NCI-H2081 (cell line): Measurements from ENCODE around the gene CD86.
A peak's percentile ranks its signal among the peaks of the same experiment; 100 is the strongest.

Experiments
- DNase-seq, 2 experiments: peaks; one replicate each; lab custom pipeline; 2025; lab: John Stamatoyannopoulos, UW

Gene CD86

DNA sequence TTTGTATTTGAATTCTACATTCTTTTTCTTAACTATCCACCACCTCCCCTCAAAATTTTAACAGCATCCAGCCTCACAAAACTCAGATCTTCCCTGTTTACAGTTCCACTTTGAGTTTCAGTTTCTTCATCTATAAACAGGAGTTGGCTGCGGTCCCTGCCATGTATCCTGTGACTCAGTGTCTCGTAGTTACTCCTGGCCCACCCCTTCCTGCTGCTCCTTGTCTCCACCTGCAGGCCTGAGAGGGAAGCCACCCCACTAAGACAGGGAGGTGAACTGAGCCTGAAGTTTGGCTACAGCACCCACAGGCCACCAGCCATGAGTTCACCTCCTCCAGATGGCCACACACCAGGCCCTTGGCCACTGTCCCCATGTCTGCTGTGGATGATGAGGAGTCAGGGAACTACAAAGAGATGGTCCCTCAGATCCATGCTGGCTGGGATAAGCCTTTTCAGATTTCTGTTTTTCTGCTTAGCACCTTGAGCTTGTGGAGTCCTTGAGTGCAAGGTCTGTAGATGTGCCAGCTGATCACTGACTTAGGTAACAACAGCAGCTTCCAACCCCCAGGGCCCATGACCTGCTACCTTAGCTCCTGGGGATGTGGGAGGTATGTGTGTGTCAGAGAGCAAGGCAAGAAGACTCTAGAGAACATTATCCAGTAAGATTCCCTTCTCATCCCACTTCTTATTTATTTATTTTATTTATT lies 37.5 kb downstream of the CD86 start:
- DNase-seq, result no peak

DNA sequence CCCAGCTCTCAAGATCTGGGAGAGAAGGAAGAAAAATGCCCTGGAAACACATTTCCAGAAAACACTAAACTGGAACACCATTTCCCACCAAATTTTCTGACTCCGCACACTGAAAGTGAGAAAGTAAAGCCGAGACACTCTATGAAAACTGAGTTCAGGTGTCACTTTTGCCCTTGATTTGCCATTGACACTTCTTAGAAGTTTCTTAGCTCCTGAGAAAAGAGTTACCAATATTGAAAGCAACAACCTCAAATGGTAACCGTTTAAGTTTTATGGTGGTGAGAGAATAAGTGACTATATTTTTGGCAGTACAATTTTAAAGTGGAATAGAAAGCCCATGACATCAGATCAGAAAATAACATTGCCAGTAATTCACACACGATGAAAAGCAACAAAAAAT lies 39.0 kb downstream of the CD86 start:
- no peak for DNase-seq

DNA sequence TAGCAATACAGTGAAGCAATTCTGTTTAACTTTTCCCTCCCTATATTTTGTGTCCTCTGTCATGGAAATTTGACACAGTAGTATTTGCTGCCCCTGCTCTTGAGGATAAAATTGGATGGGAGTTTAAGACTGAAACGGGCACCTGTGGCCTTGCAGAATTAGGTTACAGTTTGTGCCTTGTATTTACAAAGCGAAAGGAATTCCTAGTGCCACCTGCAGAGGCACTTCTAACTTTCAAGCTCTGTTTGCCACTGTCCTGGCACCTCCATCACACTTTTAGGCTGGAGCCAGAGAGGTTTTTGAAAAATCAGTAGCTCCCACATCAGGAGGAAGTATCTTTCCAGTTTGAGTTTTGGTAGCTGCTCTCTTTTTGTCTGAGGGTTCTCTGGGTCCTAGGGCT lies 39.5 kb downstream of the CD86 start:
- no peak for DNase-seq

DNA sequence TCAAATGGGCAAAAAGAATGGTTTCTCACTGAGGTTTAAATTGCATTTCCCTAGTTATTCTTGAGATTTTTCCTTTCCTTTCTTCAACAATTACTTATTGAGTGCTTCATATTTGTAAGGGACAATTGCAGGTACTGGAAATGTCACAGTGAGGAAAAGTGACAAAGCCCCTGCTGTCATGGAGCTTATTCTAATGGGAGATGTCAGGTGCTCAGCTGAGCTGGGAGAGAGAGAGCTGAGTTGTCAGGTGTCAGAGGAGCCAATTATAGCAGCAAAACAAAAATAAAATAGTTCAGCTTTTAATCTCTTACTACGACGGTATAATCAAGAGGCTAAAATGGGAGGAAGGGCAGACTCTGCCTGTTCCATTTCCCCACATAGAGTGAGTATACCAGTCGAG lies 42.0 kb downstream of the CD86 start:
- no peak for DNase-seq

DNA sequence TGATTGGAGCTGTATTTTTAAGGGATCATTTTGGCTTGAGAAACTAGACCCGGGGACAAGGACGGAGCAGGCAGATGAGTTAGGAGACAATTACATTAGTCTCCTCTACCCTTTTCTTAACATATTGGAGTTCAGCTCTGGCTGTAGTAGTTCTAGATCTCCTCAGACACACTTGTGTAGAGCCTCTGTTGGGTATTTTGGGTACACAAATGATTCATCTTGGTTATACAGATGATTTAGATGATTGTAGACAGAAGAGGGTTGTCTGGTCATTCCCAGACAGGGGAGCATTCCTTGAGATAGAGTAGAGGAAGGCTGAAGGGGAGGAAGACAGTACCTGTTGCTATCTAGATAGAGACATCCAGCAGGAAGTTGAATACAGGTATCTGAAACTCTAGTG lies 43.4 kb downstream of the CD86 start:
- DNase-seq, result no peak

DNA sequence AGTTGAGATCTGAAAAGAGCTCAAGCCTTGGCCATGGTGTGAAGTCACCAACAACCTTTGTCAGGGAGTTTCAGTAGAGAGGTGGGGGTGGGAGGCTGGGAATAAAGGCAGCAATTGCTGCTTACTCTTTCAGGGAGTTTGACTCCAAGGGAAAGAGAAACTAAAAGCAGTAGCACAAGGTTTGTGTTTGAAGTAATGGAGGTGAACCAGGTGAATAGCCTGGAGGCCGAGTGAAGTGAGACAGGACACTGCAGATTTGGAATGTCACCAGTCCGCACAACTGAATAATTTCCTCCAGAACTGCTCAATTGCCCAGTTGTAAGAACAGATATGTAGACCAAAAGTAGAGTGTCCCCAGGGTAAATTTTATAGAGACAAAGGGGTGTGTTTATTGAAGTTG lies 44.1 kb downstream of the CD86 start:
- DNase-seq, result no peak

DNA sequence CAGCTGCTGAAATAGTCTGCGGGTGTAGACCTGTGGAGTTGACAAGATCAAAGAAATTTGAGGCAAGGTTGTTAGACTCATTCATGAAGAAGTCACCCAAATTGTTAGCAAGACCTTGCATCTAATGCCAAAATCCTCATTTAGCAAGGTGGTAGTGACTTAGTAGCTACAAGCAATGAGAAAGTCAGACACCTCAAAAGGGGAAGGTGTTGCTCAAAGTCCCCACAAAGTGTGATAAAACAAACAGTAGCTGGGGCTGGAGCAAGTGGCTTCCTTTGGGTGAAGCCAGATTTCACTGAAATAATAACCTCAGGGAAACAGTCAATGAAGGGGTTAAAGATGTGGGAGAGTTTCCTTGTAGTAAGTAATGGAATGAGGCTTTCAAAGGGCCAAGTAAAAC lies 44.9 kb downstream of the CD86 start:
- no peak for DNase-seq

DNA sequence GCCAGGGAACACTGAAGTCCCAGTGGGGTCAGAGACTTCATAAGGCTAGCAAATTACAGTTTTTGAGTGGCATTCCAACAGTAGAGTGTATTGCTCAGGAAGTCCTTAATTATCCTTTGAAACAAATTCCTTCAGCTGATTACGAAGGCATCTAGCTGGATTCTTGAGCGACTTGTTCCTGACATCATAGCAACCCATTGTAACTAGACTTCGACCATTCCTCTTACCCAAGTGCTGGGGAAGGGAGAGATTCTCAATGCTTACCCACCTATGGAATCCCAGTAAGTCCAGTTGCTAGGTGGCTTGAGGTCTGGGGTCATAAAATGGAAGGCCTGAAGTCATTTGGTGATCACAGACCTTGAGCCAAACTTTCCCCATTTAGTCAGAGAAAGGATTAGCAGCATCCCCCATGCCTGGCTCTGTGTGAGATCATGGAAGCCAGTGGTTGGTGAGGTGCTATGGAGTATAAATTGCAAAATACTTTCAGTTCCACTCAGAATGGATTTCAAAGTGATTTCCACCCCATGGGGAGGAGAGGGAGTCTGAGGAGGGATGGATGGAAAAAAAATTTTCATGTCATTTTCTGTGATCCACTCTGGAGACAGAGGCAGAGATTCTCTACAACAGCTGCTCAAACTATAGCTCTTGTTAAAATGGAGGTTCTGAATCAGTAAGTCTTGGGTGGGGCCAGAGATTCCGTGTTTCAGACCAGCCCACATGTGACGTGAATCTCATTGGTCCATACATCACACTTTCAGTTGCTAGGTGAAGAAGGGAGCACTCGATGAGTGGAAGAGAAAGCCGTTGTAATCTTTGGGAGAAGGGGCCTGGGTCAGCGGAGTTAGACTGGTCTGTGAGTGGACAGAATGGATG lies 45.7 kb downstream of the CD86 start:
- DNase-seq, result peak; percentile 46 to 74

DNA sequence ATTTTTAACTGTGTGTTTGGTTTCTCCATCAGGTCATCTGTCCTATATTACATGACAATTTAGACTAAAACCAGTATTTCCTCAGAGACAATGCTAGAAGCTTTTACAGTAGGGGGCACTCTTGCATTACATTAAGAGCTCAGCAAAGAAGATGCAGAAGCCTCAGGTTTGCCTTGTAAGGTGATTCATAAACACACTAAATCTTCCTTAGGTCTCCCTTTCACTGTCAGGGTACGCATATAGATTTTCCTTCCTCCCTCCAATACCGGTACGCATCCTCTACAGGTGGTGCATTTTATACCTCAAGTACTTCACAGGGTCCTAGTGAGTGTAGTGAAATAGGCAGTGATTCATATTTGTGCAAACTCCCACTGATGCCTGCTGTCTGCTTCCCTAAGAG lies 46.5 kb downstream of the CD86 start:
- peak; percentile 82 to 83 for DNase-seq

DNA sequence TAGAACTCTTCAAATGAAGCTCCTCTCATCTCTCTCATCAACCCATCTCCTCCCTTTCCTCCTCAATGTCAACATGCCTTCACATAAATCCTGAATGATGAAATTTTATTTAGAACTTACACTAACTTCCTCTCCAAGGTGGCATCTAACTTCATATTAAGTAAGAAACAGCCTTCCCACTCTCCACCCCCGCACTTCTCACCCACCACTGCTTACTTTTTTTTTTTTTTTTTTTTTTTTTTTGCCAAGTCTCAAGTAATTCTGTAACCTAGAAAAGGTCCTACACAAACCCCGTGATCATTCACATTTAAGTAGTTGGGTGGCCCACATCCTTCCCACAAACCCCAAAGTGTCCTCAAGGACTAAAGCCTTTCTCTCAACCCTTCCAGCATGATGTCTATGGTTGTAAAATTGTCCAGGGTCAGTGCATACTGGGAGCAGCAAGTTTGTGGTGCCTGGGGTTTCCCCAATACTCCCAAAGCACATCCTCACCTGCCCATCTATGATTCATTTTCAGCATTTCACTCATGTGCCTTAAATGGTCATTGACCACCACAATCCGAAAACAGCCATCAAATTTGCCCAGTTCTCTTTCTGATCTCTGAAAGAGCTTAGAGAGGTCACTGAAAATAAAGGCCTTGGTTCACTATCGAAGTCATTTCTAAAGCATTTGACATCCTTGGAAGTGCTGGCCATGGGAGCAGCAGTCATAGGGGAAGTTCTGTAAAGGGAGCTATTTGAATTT lies 47.2 kb downstream of the CD86 start:
- no peak for DNase-seq

DNA sequence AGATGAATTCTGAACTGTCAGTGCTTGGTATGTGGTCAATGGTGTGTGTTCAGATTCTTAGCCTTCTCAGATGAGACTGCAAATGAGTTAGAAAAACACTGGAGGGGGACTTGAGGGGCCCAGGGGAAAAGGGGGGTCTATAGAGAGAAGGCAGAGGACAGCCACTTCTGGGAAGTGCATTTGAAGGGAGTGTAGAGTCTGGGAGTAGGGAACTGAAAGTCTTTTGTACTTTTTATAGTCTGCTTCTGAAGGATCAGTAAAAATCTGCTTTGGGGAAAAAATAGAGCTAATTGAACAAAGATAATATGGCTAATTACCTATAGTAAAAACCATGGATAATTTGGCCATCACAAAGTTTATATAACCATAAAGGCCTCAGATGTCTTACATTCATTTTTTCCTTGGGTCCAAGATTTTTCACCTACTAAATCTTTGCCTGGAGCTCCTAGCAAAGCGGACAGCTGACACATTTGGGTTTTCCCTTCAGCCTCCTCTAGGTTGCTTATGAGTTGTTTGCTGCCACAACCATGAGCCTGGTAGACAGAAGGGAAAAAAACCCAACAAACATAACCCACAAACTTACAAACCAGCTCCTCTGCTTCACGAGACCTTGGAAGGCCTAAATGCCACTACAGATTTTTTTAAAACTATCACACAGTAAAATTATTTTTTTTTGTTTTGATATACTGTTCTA lies 48.8 kb downstream of the CD86 start:
- no peak for DNase-seq

DNA sequence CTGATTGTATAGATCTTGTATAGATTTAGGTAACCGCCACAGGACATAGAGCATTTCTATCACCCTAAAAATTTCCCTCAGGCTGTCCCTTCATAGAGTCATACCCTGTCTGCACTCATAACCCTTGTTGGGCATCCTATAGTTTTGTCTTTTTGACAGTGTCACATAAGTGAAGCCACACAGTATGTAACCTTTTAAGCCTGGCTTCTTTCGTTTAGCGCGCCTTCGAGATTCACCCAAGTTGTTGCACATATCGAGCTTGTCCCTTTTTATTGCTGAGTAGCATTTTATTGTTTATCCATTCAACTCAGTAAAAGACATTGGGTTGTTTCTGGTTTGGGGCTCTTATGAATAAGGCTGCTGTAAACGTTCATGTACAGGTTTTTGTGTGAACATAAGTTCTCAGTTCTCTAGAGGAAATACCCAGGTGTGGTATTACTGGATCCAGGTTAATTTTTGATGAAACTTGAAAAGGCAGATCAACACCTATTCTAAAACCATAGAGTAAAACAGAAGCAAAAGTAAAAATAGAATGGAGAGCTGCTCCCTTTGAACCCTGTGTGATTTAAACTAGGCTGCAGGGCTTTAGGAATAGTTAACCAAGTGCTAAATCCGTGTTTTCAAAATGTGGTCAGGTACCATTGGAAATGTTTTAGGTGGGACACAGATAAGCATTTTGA lies 49.5 kb downstream of the CD86 start:
- DNase-seq, result no peak

DNA sequence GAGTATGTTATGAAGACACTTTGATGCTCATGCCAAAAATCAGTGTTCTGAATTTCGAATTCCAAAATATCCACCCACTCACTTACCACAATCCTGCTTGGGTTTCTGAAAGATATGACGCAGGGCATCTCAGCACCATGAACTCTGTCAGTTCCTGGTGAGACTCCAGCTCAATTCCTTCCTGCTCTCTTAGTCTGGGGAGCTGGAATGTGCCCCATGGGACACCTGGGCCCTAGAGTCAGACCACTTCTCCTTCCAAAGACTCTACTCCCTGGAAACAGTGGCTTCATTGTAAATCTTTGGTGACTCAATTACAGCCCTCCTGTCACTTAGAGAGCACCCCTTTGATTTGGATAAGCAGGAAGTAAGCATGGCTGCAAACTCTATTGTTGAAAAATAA lies 50.5 kb downstream of the CD86 start:
- peak in 1 of 2 experiments; percentile 52 for DNase-seq

DNA sequence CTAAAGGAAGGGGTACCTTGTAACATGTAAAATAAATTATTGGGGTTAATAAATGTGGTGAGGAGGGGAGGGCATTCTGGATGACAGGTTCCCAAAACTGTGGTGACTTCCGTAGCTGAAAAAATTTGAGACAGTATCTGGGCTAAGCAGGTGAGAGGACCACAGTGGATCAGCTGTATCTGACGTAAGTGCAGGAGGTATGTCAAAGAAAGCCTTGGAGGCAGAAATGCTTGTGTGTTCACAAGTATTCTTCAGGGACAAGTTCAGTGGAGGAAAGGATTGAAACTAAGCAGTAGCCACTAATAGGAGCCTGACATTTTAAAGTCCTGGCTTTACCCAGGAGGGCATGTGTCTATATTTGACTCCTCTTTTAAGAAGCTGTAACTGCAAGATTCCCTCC lies 52.0 kb downstream of the CD86 start:
- no peak for DNase-seq

DNA sequence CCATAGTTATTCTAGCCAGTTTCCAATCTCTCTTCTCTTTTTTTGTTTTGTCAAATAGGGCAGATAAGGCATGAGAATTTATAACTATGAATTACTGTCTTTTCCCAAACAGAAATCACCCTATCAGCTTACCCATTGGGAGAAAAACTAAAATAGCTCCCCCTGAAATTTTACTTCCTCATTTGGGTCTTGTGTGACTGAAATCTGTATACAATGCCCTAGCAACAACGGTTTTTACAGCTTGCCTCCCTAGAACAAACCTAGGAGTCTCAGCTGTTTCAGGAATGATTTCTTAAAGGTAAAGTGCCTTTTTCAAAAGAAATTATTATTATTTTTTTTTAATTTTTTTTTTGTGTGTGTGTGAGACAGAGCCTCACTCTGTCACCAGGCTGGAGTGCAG lies 56.8 kb downstream of the CD86 start:
- no peak for DNase-seq

DNA sequence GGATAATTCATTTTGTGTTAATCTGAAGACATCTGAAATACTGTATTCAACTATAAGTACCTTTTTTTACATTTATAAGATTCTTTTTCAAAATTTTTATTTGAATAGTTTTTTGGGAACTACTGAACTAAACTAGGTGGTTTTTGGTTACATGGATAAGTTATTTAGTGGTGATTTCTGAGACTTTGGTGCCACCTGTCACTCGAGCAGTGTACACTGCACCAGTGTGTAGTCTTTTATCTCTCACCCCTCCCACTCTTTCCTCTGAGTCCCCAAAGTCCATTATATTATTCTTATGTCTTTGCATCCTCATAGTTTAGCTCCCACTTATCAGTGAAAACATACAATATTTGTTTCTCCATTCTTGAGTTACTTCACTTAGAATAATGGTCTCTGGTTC lies 57.6 kb downstream of the CD86 start:
- DNase-seq, result no peak

DNA sequence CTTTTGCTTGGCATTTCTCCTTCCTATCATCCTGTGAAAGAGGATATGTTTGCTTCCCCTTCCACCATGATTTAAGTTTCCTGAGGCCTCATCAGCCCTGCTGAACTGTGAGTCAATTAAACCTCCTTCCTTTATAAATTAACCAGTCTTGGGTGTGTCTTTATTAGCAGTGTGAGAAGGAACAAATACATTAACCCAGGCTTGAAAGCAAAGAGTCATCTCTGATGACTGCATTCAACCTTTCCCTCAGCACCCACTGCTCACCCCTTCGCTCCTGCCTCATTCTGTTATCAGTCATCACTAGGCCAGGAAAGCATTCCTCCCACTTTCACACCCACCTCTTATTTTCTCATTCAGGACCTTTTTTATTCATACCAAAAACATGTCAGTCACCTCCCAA lies 68.7 kb downstream of the CD86 start:
- no peak for DNase-seq

DNA sequence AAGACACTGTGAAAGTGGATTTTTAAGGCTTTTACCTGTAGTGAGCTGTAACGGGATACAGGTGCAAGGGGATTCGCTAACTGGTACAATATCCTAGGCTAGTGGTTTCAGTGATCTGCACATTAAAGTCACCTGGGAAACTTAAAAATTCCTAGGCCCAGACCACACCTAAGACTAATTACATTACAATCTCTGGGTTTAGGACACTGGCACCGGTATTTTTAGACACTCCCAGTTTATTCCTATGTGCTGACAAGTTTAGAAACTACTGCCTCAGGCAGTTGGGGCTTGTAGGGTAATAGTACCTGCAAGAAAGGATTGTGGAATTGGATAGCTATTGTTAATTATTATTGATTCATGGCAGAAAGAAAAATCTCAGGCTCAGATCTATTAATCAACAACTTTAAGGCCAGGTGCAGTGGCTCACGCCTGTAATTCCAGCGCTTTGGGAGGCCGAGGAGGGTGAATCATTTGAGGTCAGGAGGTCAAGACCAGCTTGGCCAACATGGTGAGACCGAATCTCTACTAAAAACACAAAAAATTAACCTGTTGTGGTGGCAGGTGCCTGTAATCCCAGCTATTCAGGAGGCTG lies 77.9 kb downstream of the CD86 start:
- DNase-seq, result no peak

DNA sequence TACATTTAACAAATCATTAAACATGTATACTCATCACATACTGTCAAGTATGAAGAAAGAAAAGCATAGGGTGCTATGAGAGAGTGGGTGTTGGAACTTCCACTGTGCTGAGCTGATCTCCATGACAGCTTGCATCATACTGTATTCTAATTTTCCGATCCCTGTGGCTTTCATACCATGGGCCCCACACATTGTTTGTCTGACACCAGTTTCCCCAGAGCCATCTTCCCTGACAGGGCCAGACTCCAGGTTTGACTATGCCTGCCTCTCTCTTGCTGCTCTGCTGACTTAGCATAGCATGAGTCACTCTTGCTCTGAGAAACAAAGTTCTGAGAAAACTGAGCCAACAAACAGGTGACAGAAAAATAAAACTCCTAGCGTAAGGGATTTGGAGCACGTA lies 91.3 kb downstream of the CD86 start:
- no peak for DNase-seq

DNA sequence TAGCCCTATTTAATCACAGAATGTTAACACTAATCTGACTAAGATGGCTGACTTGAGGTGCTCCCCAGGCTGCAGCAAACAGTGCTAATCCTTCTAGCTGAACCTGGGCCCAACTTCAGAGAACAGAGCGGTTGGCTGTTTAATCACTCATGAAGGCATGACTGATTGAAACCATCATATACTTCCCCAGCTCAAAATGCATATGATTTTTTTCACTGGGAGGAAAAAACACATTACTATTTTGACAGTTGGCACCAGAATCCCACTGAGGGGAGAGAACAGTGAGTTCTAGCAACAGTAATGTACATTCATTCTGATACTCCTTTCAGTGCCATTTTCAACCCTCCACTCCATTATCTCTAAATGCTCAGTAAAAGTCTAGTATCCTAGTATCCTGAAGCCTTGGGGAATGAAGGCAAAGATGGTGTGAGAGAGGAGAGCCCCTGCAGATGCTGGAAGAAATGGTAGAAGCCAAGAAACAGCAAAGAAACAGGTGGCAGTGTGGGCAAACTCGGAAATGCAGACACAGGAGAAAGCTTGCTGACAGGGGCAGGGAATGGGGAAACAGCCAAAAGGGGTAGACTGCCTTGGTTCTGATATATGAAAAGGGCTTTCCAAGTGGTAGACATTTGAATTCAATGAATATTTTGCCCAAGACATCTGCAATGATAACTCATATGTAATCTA lies 93.9 kb downstream of the CD86 start:
- DNase-seq, result no peak

DNA sequence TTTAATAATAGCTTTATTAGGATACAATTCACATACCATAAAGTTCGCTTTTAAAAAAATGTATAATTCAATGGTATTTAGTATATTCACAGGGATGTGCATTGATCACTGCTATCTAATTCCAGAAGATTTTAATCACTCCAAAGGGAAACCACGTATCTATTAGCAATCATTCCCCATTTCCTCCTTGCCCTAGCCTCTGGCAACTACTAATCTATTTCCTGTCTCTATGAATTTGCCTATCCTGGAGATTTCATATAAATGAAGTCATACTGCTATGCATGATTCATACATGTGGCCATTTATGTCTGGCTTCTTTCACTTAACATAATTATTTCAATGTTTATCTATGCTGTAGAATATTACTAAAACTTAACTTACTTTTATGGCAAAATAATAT lies 96.3 kb downstream of the CD86 start:
- no peak for DNase-seq
